Testis (tissue), 3 donors: ENCODE measurements around the gene FOXA2. TPM values are rescaled to one million over a fixed set of nuclear protein-coding genes. Genes with fewer than 3 reads are reported as not detected.

ENCODE experiments used
- DNase-seq: peaks from one replicate; pipeline ENCODE4 v3.0.0-alpha.2; 2019
- H3K27ac ChIP-seq, 2 donors: fragments of 200-600 bp; sonication (generic); one replicate each; pipeline ENCODE4 v1.5.1; 2019
- H3K27me3 ChIP-seq: fragments of 200-600 bp; sonication (generic); one replicate; pipeline ENCODE4 v1.5.1; 2019
- H3K36me3 ChIP-seq: fragments of 200-600 bp; sonication (generic); one replicate; pipeline ENCODE4 v1.5.1; 2017; ENCODE audit warnings: low read depth; ENCODE audit errors: missing control alignments
- H3K4me1 ChIP-seq: fragments of 200-600 bp; sonication (generic); one replicate; pipeline ENCODE4 v1.5.1; 2019
- H3K4me3 ChIP-seq, 2 donors: fragments of 200-600 bp; sonication (generic); one replicate each; pipeline ENCODE4 v1.5.1; 2017 to 2019
- H3K9me3 ChIP-seq: fragments of 200-600 bp; sonication (generic); one replicate; pipeline ENCODE4 v1.5.1; 2017
- CTCF ChIP-seq, 3 experiments: fragments of 450-650 bp in 2 of 3; fragments of 200-600 bp in 1 of 3; sonication (generic) in 1 of 3; IDR thresholded peaks; one replicate each; pipeline ENCODE4 v1.5.1; 2016 to 2019; ENCODE audit warnings: antibody characterized with exemption in 3 of 3, mild to moderate bottlenecking in 2 of 3, moderate library complexity in 1 of 3
- POLR2A ChIP-seq: fragments of 450-650 bp; IDR thresholded peaks from one replicate; pipeline ENCODE4 v1.6.1; 2017; ENCODE audit warnings: antibody characterized with exemption, mild to moderate bottlenecking, moderate library complexity
- WGBS, 2 donors: methylation state at CpG; one replicate each; pipeline ENCODE4 v1.1.5; 2018; 5-methylcytosine and 5-hydroxymethylcytosine counted together
- intact Hi-C: fragments of 100-400 bp; cut with DNase I; formaldehyde crosslinking; loops from one replicate; pipeline ENCODE4 v1.15.1; 2023; ENCODE audit warnings: low total_unique reads
- polyA plus RNA-seq: library from polyadenylated mRNA; stranded (reverse); fragments of 350-450 nt; fragmentation: Illumina TruSeq; extraction: RNeasy Lipid Tissue Mini Kit (QIAGEN cat#74804); gene quantifications from one replicate; pipeline ENCODE4 v1.2.3, GENCODE V29; 2014; ENCODE audit warnings: low read depth, low replicate concordance; ENCODE audit not compliant: insufficient read depth
- total RNA-seq, 2 donors: library from RNA; depleted of rRNA; stranded (reverse); fragments of >200 nt; gene quantifications; one replicate each; pipeline ENCODE4 v1.2.3, GENCODE V29; 2016

Gene FOXA2
- total and polyA plus RNA-seq, 3 donors from 2014 or later, result 0.24 to 0.54 (median 0.43) TPM

- Histone ChIP-seq H3K4me1 (no peaks in the 10 kb centered on the region), H3K4me3 (no peak overlapping the region), H3K36me3 (no peaks in the 10 kb centered on the region), H3K27me3 (no peaks in the 10 kb centered on the region), H3K9me3 (no peaks in the 10 kb centered on the region), H3K27ac (no peak overlapping the region)
- intact Hi-C loops, result no loop called here
- TF ChIP-seq POLR2A, result no peak
- no peak for TF ChIP-seq CTCF (IDR thresholded peaks at IDR 0.05)
- WGBS, 2 donors, result 84 to 85% methylated on average over 3 of the region's 3 CpGs
- DNase-seq, result no peak
These were observed 32.2 kb upstream of the FOXA2 start for GRCh38 chr20:22616551-22616950.

DNA sequence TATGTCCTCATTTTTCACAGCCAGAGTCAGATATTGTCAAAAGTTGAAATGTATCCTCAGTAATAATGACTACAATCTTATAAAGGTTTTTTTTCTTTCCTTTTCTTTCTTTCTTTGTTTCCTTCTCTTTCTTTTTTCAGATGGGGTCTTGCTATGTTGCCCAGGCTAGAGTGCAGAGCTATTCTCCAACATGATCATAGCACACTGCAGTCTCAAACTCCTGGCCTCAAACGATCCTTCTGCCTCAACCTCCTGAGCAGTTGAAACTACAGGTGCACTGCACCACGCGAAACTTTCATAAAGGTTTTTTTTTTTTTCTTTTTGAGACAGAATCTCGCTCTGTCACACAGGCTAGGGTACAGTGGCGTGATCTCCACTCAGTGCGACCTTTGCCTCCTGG lies 31.1 kb upstream of the FOXA2 start:
- H3K36me3 ChIP-seq, result no peaks in the 10 kb centered on the region
- no peaks in the 10 kb centered on the region for H3K27me3 ChIP-seq
- no peak overlapping the region for H3K4me3 ChIP-seq
- no peak overlapping the region for H3K27ac ChIP-seq
- no peak for TF ChIP-seq CTCF (IDR thresholded peaks at IDR 0.05)
- no peak for TF ChIP-seq POLR2A
- DNase-seq, result no peak
- intact Hi-C loops, result no loop called here
- WGBS, 2 donors, result 80 to 92% methylated on average over 6 of the region's 6 CpGs
- H3K9me3 ChIP-seq, result no peaks in the 10 kb centered on the region
- H3K4me1 ChIP-seq, result no peaks in the 10 kb centered on the region

GRCh38 chr20:22611636-22612035 lies 27.3 kb upstream of the FOXA2 start:
- TF ChIP-seq POLR2A, result no peak
- TF ChIP-seq CTCF (IDR thresholded peaks at IDR 0.05), result no peak
- H3K4me3 ChIP-seq, result no peak overlapping the region
- H3K36me3 ChIP-seq, result no peaks in the 10 kb centered on the region
- no peaks in the 10 kb centered on the region for H3K9me3 ChIP-seq
- no peaks in the 10 kb centered on the region for H3K4me1 ChIP-seq
- intact Hi-C loops, result no loop called here
- no peaks in the 10 kb centered on the region for H3K27me3 ChIP-seq
- no peak for DNase-seq
- H3K27ac ChIP-seq, result no peak overlapping the region

- Histone ChIP-seq H3K4me1 (no peaks in the 10 kb centered on the region), H3K27ac (no peak overlapping the region), H3K36me3 (no peaks in the 10 kb centered on the region), H3K4me3 (no peak overlapping the region), H3K27me3 (no peaks in the 10 kb centered on the region), H3K9me3 (no peaks in the 10 kb centered on the region)
- no peak for DNase-seq
- intact Hi-C loops, result no loop called here
- WGBS, 2 donors, result 34 to 38% methylated on average over 2 of the region's 2 CpGs
- TF ChIP-seq POLR2A (no peak), CTCF (IDR thresholded peaks at IDR 0.05) (no peak)
These were observed 23.3 kb upstream of the FOXA2 start for GRCh38 chr20:22607695-22608094.

GRCh38 chr20:22604815-22605214 lies 20.4 kb upstream of the FOXA2 start:
- Histone ChIP-seq H3K27me3 (no peaks in the 10 kb centered on the region), H3K36me3 (no peaks in the 10 kb centered on the region), H3K4me3 (no peak overlapping the region), H3K9me3 (no peaks in the 10 kb centered on the region), H3K27ac (no peak overlapping the region), H3K4me1 (no peaks in the 10 kb centered on the region)
- intact Hi-C loops, result no loop called here
- TF ChIP-seq POLR2A (no peak), CTCF (IDR thresholded peaks at IDR 0.05) (no peak)
- no peak for DNase-seq
